B cell (primary cell): ENCODE results near the gene CCNI2.

Experiments used
- EZH2 ChIP-seq: IDR thresholded peaks from 2 replicates; pipeline ENCODE4 v1.6.1; 2012; ENCODE audit warnings: borderline replicate concordance, low read depth, mild to moderate bottlenecking, moderate library complexity, low read length; ENCODE audit not compliant: insufficient read depth, poor library complexity, severe bottlenecking
- TF ChIP-seq, protein P1 (sequence below): fragments of 200-600 bp; IDR thresholded peaks from one replicate; pipeline ENCODE4 v1.8.0; 2022; ENCODE audit warnings: antibody characterized with exemption, mild to moderate bottlenecking

DNA sequence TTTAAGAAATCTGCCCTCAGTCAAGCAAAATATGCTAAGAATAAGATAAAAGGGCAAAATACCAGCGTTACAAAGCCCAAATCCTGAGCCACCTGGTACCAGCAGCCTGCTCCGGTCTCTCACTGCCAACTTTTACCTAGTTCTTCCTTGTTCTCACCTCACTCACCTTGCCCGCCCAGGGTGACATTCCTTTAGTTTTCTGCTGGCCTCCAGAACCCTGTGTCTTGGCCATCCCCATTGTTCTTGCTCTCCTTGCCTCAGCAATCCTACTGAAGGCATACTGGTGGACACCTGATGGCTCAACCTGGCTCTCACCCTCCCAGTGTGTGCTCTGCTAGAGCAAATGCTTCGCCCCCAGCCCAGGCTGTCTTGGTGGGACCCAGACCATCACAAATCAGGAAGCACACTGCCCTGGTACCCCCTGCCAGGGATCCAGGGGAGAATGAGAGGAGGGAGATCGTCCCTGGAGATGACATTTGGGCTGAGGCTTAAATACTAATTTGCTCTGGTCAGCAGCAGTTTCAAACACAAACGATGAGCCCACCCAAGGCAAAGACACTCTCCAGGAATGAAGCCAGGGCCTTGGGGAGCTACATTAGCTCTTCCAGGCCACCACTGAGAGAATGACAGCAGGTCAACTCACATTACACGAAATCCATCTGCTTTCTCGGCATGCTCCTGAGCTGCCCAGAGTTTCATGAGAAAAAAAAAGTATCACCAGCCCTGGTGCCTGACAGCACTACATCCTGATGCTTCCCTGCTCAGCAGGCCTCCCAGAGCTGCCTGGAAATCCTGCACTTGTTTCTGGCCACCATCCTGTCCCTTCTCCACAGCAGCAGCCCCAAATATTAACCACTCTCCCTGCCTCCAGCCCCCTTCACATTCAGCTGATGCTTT is 42.0 kb downstream of the CCNI2 start:
- TF ChIP-seq, protein P1, sequence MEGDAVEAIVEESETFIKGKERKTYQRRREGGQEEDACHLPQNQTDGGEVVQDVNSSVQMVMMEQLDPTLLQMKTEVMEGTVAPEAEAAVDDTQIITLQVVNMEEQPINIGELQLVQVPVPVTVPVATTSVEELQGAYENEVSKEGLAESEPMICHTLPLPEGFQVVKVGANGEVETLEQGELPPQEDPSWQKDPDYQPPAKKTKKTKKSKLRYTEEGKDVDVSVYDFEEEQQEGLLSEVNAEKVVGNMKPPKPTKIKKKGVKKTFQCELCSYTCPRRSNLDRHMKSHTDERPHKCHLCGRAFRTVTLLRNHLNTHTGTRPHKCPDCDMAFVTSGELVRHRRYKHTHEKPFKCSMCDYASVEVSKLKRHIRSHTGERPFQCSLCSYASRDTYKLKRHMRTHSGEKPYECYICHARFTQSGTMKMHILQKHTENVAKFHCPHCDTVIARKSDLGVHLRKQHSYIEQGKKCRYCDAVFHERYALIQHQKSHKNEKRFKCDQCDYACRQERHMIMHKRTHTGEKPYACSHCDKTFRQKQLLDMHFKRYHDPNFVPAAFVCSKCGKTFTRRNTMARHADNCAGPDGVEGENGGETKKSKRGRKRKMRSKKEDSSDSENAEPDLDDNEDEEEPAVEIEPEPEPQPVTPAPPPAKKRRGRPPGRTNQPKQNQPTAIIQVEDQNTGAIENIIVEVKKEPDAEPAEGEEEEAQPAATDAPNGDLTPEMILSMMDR: no peak
- no peak for TF ChIP-seq EZH2
